H9 (cell line): ENCODE results near the gene TEX35. TPM values are rescaled to one million over a fixed set of nuclear protein-coding genes. Genes with fewer than 3 reads are reported as not detected.

Experiments
- DNase-seq: peaks from one replicate; pipeline ENCODE4 v3.0.0-alpha.2; 2017
- H2AFZ ChIP-seq: one replicate; pipeline ENCODE4 v1.6.1; 2013; ENCODE audit warnings: mild to moderate bottlenecking, low read length, control low read depth, moderate library complexity
- H2AK5ac ChIP-seq: 2 replicates; pipeline ENCODE4 v1.6.1; 2013; ENCODE audit warnings: low read length, control low read depth, mixed read lengths; ENCODE audit not compliant: insufficient read length
- H2BK120ac ChIP-seq: one replicate; pipeline ENCODE4 v1.6.1; 2013; ENCODE audit warnings: low read depth, mild to moderate bottlenecking, low read length, control low read depth, inconsistent platforms; ENCODE audit not compliant: poor library complexity, severe bottlenecking
- H2BK12ac ChIP-seq: 2 replicates; pipeline ENCODE4 v1.6.1; 2013; ENCODE audit warnings: low read length, control low read depth, mixed read lengths, low read depth; ENCODE audit not compliant: insufficient read length
- H2BK15ac ChIP-seq: 2 replicates; pipeline ENCODE4 v1.6.1; 2013; ENCODE audit warnings: low read depth, low read length, control low read depth
- H2BK20ac ChIP-seq: one replicate; pipeline ENCODE4 v1.6.1; 2013; ENCODE audit warnings: low read depth, mild to moderate bottlenecking, low read length, control low read depth, inconsistent platforms; ENCODE audit not compliant: poor library complexity, severe bottlenecking
- H2BK5ac ChIP-seq: 2 replicates; pipeline ENCODE4 v1.6.1; 2013; ENCODE audit warnings: low read length, control low read depth, mixed read lengths; ENCODE audit not compliant: insufficient read length
- H3K14ac ChIP-seq: 2 replicates; pipeline ENCODE4 v1.6.1; 2013; ENCODE audit warnings: low read length, control low read depth; ENCODE audit not compliant: insufficient read depth
- H3K18ac ChIP-seq: 2 replicates; pipeline ENCODE4 v1.6.1; 2013; ENCODE audit warnings: low read depth, mild to moderate bottlenecking, mixed read lengths, low read length, control low read depth; ENCODE audit not compliant: insufficient read length
- H3K23ac ChIP-seq: 2 replicates; pipeline ENCODE4 v1.6.1; 2013; ENCODE audit warnings: low read length, control low read depth, mixed read lengths, low read depth; ENCODE audit not compliant: insufficient read length
- H3K23me2 ChIP-seq: 2 replicates; pipeline ENCODE4 v1.6.1; 2013; ENCODE audit warnings: low read depth, mild to moderate bottlenecking, mixed read lengths, low read length, control low read depth; ENCODE audit not compliant: insufficient read length, poor library complexity, severe bottlenecking
- H3K27ac ChIP-seq: 2 replicates; pipeline ENCODE4 v1.5.1; 2013; ENCODE audit warnings: low read length, control low read depth, mixed read lengths, low read depth; ENCODE audit not compliant: insufficient read length
- H3K27me3 ChIP-seq: 2 replicates; pipeline ENCODE4 v1.6.1; 2013; ENCODE audit warnings: low read length, control low read depth, inconsistent platforms; ENCODE audit not compliant: insufficient read depth
- H3K4ac ChIP-seq: 2 replicates; pipeline ENCODE4 v1.6.1; 2013; ENCODE audit warnings: low read depth, mild to moderate bottlenecking, control low read depth, inconsistent platforms, low read length, moderate library complexity
- H3K4me1 ChIP-seq: 2 replicates; pipeline ENCODE4 v1.6.1; 2013; ENCODE audit warnings: low read length, control low read depth, inconsistent platforms; ENCODE audit not compliant: insufficient read depth
- H3K4me2 ChIP-seq: 2 replicates; pipeline ENCODE4 v1.6.1; 2013; ENCODE audit warnings: low read length, control low read depth, mixed read lengths; ENCODE audit not compliant: insufficient read length, insufficient read depth
- H3K56ac ChIP-seq: 2 replicates; pipeline ENCODE4 v1.6.1; 2013; ENCODE audit warnings: low read depth, mild to moderate bottlenecking, mixed read lengths, low read length, control low read depth; ENCODE audit not compliant: insufficient read length
- H3K79me1 ChIP-seq: 2 replicates; pipeline ENCODE4 v1.6.1; 2013; ENCODE audit warnings: low read depth, mild to moderate bottlenecking, moderate library complexity, low read length, control low read depth, inconsistent platforms; ENCODE audit not compliant: insufficient read depth, poor library complexity, severe bottlenecking
- H3K79me2 ChIP-seq: 2 replicates; pipeline ENCODE4 v1.6.1; 2013; ENCODE audit warnings: low read length, control low read depth, inconsistent platforms; ENCODE audit not compliant: insufficient read depth
- H3K9ac ChIP-seq: 2 replicates; pipeline ENCODE4 v1.6.1; 2013; ENCODE audit warnings: low read length, control low read depth, mixed read lengths; ENCODE audit not compliant: insufficient read length; ENCODE audit errors: extremely low read depth
- H3K9me3 ChIP-seq: one replicate; pipeline ENCODE4 v1.6.1; 2013; ENCODE audit warnings: low read depth, low read length, inconsistent platforms; ENCODE audit not compliant: control insufficient read depth
- H3T11ph ChIP-seq: one replicate; pipeline ENCODE4 v1.6.1; 2013; ENCODE audit warnings: mild to moderate bottlenecking, low read length, control low read depth, inconsistent platforms
- H4K20me1 ChIP-seq: one replicate; pipeline ENCODE4 v1.6.1; 2013; ENCODE audit not compliant: control insufficient read depth, insufficient read length, insufficient read depth
- H4K5ac ChIP-seq: 2 replicates; pipeline ENCODE4 v1.6.1; 2013; ENCODE audit warnings: low read depth, mild to moderate bottlenecking, mixed read lengths, low read length, control low read depth; ENCODE audit not compliant: insufficient read length
- H4K8ac ChIP-seq: replicated peaks from 2 replicates; pipeline ENCODE4 v1.6.1; 2013; ENCODE audit warnings: low read length, control low read depth, mixed read lengths, low read depth; ENCODE audit not compliant: insufficient read length
- H4K91ac ChIP-seq: 2 replicates; pipeline ENCODE4 v1.6.1; 2013; ENCODE audit warnings: low read depth, mild to moderate bottlenecking, moderate library complexity, mixed read lengths, low read length, control low read depth; ENCODE audit not compliant: insufficient read length
- H3K27ac Mint-ChIP-seq, 3 experiments: 2 replicates in 2 of 3; 3 replicates in 1 of 3; pipeline ENCODE4 v1.8.0; 2020 to 2021; ENCODE audit warnings: mixed read lengths in 3 of 3, mild to moderate bottlenecking in 1 of 3, moderate library complexity in 1 of 3
- H3K27me3 Mint-ChIP-seq: 2 replicates; pipeline ENCODE4 v1.8.0; 2021; ENCODE audit warnings: low read depth, mild to moderate bottlenecking, moderate library complexity, mixed read lengths
- H3K36me3 Mint-ChIP-seq, 3 experiments: 2 replicates in 2 of 3; 3 replicates in 1 of 3; pipeline ENCODE4 v1.8.0; 2020 to 2021; ENCODE audit warnings: low read depth in 3 of 3, mixed read lengths in 3 of 3; ENCODE audit not compliant: insufficient read depth in 1 of 3
- H3K4me1 Mint-ChIP-seq, 2 experiments: 2 replicates each; pipeline ENCODE4 v1.8.0; 2020; ENCODE audit warnings: mixed read lengths in 2 of 2
- H3K4me3 Mint-ChIP-seq, 2 experiments: 2 replicates in 1 of 2; 3 replicates in 1 of 2; pipeline ENCODE4 v1.8.0; 2020 to 2021; ENCODE audit warnings: mild to moderate bottlenecking in 2 of 2, mixed read lengths in 2 of 2, moderate library complexity in 1 of 2
- H3K9me3 Mint-ChIP-seq, 2 experiments: 2 replicates in 1 of 2; 3 replicates in 1 of 2; pipeline ENCODE4 v1.8.0; 2020; ENCODE audit warnings: mild to moderate bottlenecking in 2 of 2, mixed read lengths in 2 of 2, moderate library complexity in 1 of 2
- WGBS: extraction: QIAGEN DNeasy Blood & Tissue Kit; methylation state at CpG from one replicate; pipeline ENCODE4 v1.1.7; 2013; ENCODE audit warnings: missing lambda C conversion rate, low lambda C conversion rate, mixed read lengths; ENCODE audit not compliant: insufficient read length; ENCODE audit errors: extremely low coverage; 5-methylcytosine and 5-hydroxymethylcytosine counted together
- total RNA-seq: library from RNA; stranded (reverse); gene quantifications from 2 replicates; pipeline ENCODE4 v1.2.1, GENCODE V29; 2021
- TF ChIP-seq, protein P1 (sequence below): fragments of 200-600 bp; sonication (generic); conservative IDR thresholded peaks from 3 replicates; pipeline ENCODE4 v1.8.0; 2021; ENCODE audit warnings: antibody characterized with exemption, mild to moderate bottlenecking

The TEX35 gene
- total RNA-seq, 1 experiment from 2014 or later: not detected

DNA sequence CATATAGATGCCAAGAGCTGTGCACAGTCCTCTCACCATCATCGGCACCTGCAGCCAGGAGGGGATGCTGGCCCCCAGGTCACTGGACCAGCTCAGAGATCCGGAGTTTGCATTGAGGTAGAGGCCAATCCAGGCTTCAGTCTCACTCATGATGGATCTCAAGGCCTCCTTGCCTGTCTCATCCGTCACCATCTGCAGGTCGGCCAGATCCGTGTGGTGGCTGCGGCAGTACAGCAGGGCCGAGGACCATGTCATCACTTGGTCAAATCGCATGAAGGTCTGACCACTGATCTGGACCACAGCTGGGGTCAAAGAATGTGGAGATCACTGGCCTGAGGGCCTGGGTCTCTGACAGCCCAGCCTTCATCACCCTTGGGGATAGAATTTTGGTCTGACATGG lies 22.8 kb upstream of the TEX35 start:
- Histone ChIP-seq H3K79me1 (no peaks in the 10 kb centered on the region), H2BK12ac (no peak overlapping the region), H3K27me3 (no peaks in the 10 kb centered on the region), H3K9me3 (no peaks in the 10 kb centered on the region), H4K20me1 (no peaks in the 10 kb centered on the region), H4K91ac (no peak overlapping the region), H4K8ac (no peak overlapping the region), H3K4me2 (no peak overlapping the region), H2BK15ac (no peak overlapping the region), H3K9ac (no peak overlapping the region), H2BK120ac (no peak overlapping the region), H3K56ac (no peak overlapping the region), H3K14ac (no peak overlapping the region; the same call in 1 of the 2 replicates), H3K79me2 (no peaks in the 10 kb centered on the region), H2AK5ac (no peak overlapping the region), H3K23me2 (no peaks in the 10 kb centered on the region), H3K18ac (no peak overlapping the region), H3T11ph (no peak overlapping the region), H3K4me1 (no peaks in the 10 kb centered on the region), H2AFZ (no peak overlapping the region), H2BK5ac (no peak overlapping the region), H2BK20ac (no peak overlapping the region), H3K27ac (no peak overlapping the region), H3K4ac (no peak overlapping the region), H4K5ac (no peak overlapping the region), H3K23ac (no peak overlapping the region)
- WGBS: no CpG with 5 or more reads among the region's 8 CpGs
- peaks cover 3% of the 10 kb centered on the region; the same call in 1 of the 2 replicates for H3K27me3 Mint-ChIP-seq
- TF ChIP-seq, protein P1, sequence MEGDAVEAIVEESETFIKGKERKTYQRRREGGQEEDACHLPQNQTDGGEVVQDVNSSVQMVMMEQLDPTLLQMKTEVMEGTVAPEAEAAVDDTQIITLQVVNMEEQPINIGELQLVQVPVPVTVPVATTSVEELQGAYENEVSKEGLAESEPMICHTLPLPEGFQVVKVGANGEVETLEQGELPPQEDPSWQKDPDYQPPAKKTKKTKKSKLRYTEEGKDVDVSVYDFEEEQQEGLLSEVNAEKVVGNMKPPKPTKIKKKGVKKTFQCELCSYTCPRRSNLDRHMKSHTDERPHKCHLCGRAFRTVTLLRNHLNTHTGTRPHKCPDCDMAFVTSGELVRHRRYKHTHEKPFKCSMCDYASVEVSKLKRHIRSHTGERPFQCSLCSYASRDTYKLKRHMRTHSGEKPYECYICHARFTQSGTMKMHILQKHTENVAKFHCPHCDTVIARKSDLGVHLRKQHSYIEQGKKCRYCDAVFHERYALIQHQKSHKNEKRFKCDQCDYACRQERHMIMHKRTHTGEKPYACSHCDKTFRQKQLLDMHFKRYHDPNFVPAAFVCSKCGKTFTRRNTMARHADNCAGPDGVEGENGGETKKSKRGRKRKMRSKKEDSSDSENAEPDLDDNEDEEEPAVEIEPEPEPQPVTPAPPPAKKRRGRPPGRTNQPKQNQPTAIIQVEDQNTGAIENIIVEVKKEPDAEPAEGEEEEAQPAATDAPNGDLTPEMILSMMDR: no peak
- H3K9me3 Mint-ChIP-seq: no peaks in the 10 kb centered on the region
- DNase-seq: no peak
- no peaks in the 10 kb centered on the region for H3K36me3 Mint-ChIP-seq
- no peak overlapping the region for H3K27ac Mint-ChIP-seq
- H3K4me3 Mint-ChIP-seq: no peak overlapping the region
- peaks cover 5 to 9% of the 10 kb centered on the region in 2 experiments for H3K4me1 Mint-ChIP-seq
